Activated naive CD4-positive, alpha-beta T cell treated with anti-CD3 and anti-CD28 coated beads, Interleukin-2, amount 50 U/mL, for 16 hours (primary cell): ENCODE measurements around the gene INVS.
"Not testable (repeated sequence)": the region's sequence is repeated elsewhere in the genome, so short reads cannot be mapped to it uniquely, and the experiment has no call there.

ENCODE experiments used
- DNase-seq: peaks from one replicate; pipeline ENCODE4 v3.0.0-alpha.2; 2020

The INVS gene

GRCh38 chr9:100098887-100099721, at the start of gene INVS, which contains the start of gene ERP44:
Gene INVS (plus strand): TSS chr9:100099243. CDS start chr9:100104522, 5,279 bp downstream.
Gene ERP44 (minus strand): TSS chr9:100099000. CDS start chr9:100098840, 160 bp downstream.
- peak; percentile 97 for DNase-seq

- no peak for DNase-seq
These were observed 49.5 kb upstream of the INVS start for GRCh38 chr9:100049551-100049950.

- DNase-seq = no peak
These were observed 46.7 kb upstream of the INVS start for GRCh38 chr9:100052375-100052774.

GRCh38 chr9:100056561-100056960, 42.5 kb upstream of the INVS start:
- DNase-seq = no peak

GRCh38 chr9:100057624-100058023, 41.4 kb upstream of the INVS start:
- DNase-seq = no peak

GRCh38 chr9:100058699-100059579, 40.1 kb upstream of the INVS start:
- DNase-seq = no peak

- DNase-seq = not testable (repeated sequence)
These were observed 36.4 kb upstream of the INVS start for GRCh38 chr9:100062683-100063082.

GRCh38 chr9:100063185-100063584, 35.9 kb upstream of the INVS start:
- no peak for DNase-seq

GRCh38 chr9:100064872-100065581, 34.0 kb upstream of the INVS start:
- DNase-seq = no peak

- no peak for DNase-seq
These were observed 32.5 kb upstream of the INVS start for GRCh38 chr9:100066539-100066938.

- DNase-seq = not testable (repeated sequence)
These were observed 31.1 kb upstream of the INVS start for GRCh38 chr9:100067990-100068389.

GRCh38 chr9:100069068-100069467, 30.0 kb upstream of the INVS start:
- not testable (repeated sequence) for DNase-seq

- DNase-seq = no peak
These were observed 28.7 kb upstream of the INVS start for GRCh38 chr9:100070104-100071041.

- no peak for DNase-seq
These were observed 27.8 kb upstream of the INVS start for GRCh38 chr9:100071271-100071670.

GRCh38 chr9:100072805-100073204, 26.2 kb upstream of the INVS start:
- no peak for DNase-seq

- DNase-seq = no peak
These were observed 24.9 kb upstream of the INVS start for GRCh38 chr9:100074093-100074492.

- no peak for DNase-seq
These were observed 24.1 kb upstream of the INVS start for GRCh38 chr9:100074989-100075388.

- not testable (repeated sequence) for DNase-seq
These were observed 22.8 kb upstream of the INVS start for GRCh38 chr9:100076256-100076655.

GRCh38 chr9:100082782-100083181, 16.3 kb upstream of the INVS start:
- no peak for DNase-seq

GRCh38 chr9:100083448-100084127, 15.5 kb upstream of the INVS start:
- no peak for DNase-seq

GRCh38 chr9:100084128-100084453, 15.0 kb upstream of the INVS start:
- DNase-seq = no peak
